DOHH2 (cell line): ENCODE measurements around the gene DHH.

ENCODE experiments used
- H3F3A ChIP-seq: fragments of 200-600 bp; sonication (generic), shearing (Covaris generic); 2 replicates; pipeline ENCODE4 v1.6.0; 2016; ENCODE audit warnings: antibody characterized with exemption, mild to moderate bottlenecking; ENCODE audit not compliant: control insufficient read depth, insufficient read depth
- H3K27ac ChIP-seq: fragments of 200-600 bp; sonication (generic); 2 replicates; pipeline ENCODE4 v1.5.1; 2014; ENCODE audit warnings: low read depth, mild to moderate bottlenecking, low read length, moderate library complexity
- H3K27me3 ChIP-seq: fragments of 200-600 bp; sonication (generic); 2 replicates; pipeline ENCODE4 v1.6.1; 2014; ENCODE audit warnings: mild to moderate bottlenecking, low read length, mixed read lengths; ENCODE audit not compliant: control insufficient read depth
- H3K36me3 ChIP-seq: fragments of 200-600 bp; sonication (generic); 2 replicates; pipeline ENCODE4 v1.6.1; 2014; ENCODE audit warnings: mild to moderate bottlenecking, low read length, moderate library complexity, mixed read lengths; ENCODE audit not compliant: control insufficient read depth
- H3K4me1 ChIP-seq: fragments of 200-600 bp; sonication (generic); 2 replicates; pipeline ENCODE4 v1.6.1; 2014; ENCODE audit warnings: mild to moderate bottlenecking, low read length, mixed read lengths; ENCODE audit not compliant: control insufficient read depth
- H3K4me2 ChIP-seq: fragments of 200-600 bp; sonication (generic); 2 replicates; pipeline ENCODE4 v1.6.0; 2014; ENCODE audit warnings: mild to moderate bottlenecking, low read length, moderate library complexity
- H3K4me3 ChIP-seq: fragments of 200-600 bp; sonication (generic); 2 replicates; pipeline ENCODE4 v1.5.1; 2014; ENCODE audit warnings: mild to moderate bottlenecking, low read length, mixed read lengths
- H3K79me2 ChIP-seq: fragments of 200-600 bp; sonication (generic); 2 replicates; pipeline ENCODE4 v1.6.1; 2014; ENCODE audit warnings: mild to moderate bottlenecking, low read length, mixed read lengths; ENCODE audit not compliant: control insufficient read depth
- H3K9me2 ChIP-seq: fragments of 200-600 bp; sonication (generic); replicated peaks from 2 replicates; pipeline ENCODE4 v1.6.1; 2014; ENCODE audit warnings: mild to moderate bottlenecking, low read length, mixed read lengths; ENCODE audit not compliant: control insufficient read depth
- H3K9me3 ChIP-seq: fragments of 200-600 bp; sonication (generic); 2 replicates; pipeline ENCODE4 v1.6.1; 2014; ENCODE audit warnings: antibody characterized with exemption, low read length, mixed read lengths; ENCODE audit not compliant: control insufficient read depth, insufficient read depth
- H4K20me1 ChIP-seq: fragments of 200-600 bp; sonication (generic); 2 replicates; pipeline ENCODE4 v1.6.0; 2014; ENCODE audit warnings: low read depth, mild to moderate bottlenecking, antibody characterized with exemption, low read length, moderate library complexity; ENCODE audit not compliant: control insufficient read depth, insufficient read depth
- CTCF ChIP-seq: fragments of 200-600 bp; sonication (generic); IDR thresholded peaks from one replicate; pipeline ENCODE4 v1.5.1; 2014; ENCODE audit warnings: antibody characterized with exemption, mild to moderate bottlenecking, low read depth, low read length; ENCODE audit not compliant: poor library complexity, severe bottlenecking
- EZH2phosphoT487 ChIP-seq: fragments of 200-600 bp; sonication (generic); IDR thresholded peaks from 2 replicates; pipeline ENCODE4 v1.6.1; 2017; ENCODE audit warnings: borderline replicate concordance, mild to moderate bottlenecking, antibody characterized with exemption, low read length, moderate library complexity, mixed read lengths

DHH gene

GRCh38 chr12:49133014-49133413 lies 38.4 kb upstream of the DHH start:
- H3F3A ChIP-seq: peaks cover 48% of the 10 kb centered on the region
- H3K4me1 ChIP-seq: peaks cover 27% of the 10 kb centered on the region
- peaks cover 32% of the 10 kb centered on the region for H3K36me3 ChIP-seq
- no peaks in the 10 kb centered on the region for H3K9me2 ChIP-seq
- H3K27ac ChIP-seq: peak overlapping the region; percentile 81
- peaks cover 2% of the 10 kb centered on the region; the same call in 1 of the 2 replicates for H3K27me3 ChIP-seq
- H4K20me1 ChIP-seq: peaks cover 14% of the 10 kb centered on the region
- TF ChIP-seq CTCF (no peak), EZH2phosphoT487 (no peak)
- H3K79me2 ChIP-seq: peaks cover 66% of the 10 kb centered on the region
- H3K9me3 ChIP-seq: no peaks in the 10 kb centered on the region
- peak overlapping the region; percentile 66 for H3K4me2 ChIP-seq
- peak overlapping the region; percentile 73 for H3K4me3 ChIP-seq

- H3K79me2 ChIP-seq: peaks cover 63% of the 10 kb centered on the region
- peaks cover 14% of the 10 kb centered on the region for H4K20me1 ChIP-seq
- H3K4me2 ChIP-seq: peak overlapping the region; percentile 66
- peaks cover 55% of the 10 kb centered on the region for H3F3A ChIP-seq
- peaks cover 40% of the 10 kb centered on the region for H3K36me3 ChIP-seq
- peak overlapping the region; percentile 73 for H3K4me3 ChIP-seq
- no peaks in the 10 kb centered on the region for H3K9me2 ChIP-seq
- peaks cover 36% of the 10 kb centered on the region for H3K4me1 ChIP-seq
- no peak for TF ChIP-seq EZH2phosphoT487
- no peak for TF ChIP-seq CTCF
- H3K27me3 ChIP-seq: peaks cover 2% of the 10 kb centered on the region; the same call in 1 of the 2 replicates
- no peaks in the 10 kb centered on the region for H3K9me3 ChIP-seq
- H3K27ac ChIP-seq: peak overlapping the region; percentile 81
Observed at GRCh38 chr12:49131894-49132461, 37.4 kb upstream of the DHH start.

- H4K20me1 ChIP-seq: peaks cover 14% of the 10 kb centered on the region
- H3K36me3 ChIP-seq: peaks cover 42% of the 10 kb centered on the region
- H3K9me3 ChIP-seq: no peaks in the 10 kb centered on the region
- H3K4me3 ChIP-seq: peak within 1 kb of the TSS; percentile 99
- H3K4me2 ChIP-seq: peak within 1 kb of the TSS; percentile 94
- no peak for TF ChIP-seq CTCF
- no peak for TF ChIP-seq EZH2phosphoT487
- H3K27ac ChIP-seq: peak within 1 kb of the TSS; percentile 100
- H3K4me1 ChIP-seq: peaks cover 37% of the 10 kb centered on the region
- peaks cover 62% of the 10 kb centered on the region for H3K79me2 ChIP-seq
- H3F3A ChIP-seq: peaks cover 60% of the 10 kb centered on the region
- peaks cover 2% of the 10 kb centered on the region; the same call in 1 of the 2 replicates for H3K27me3 ChIP-seq
- no peaks in the 10 kb centered on the region for H3K9me2 ChIP-seq
Observed at GRCh38 chr12:49131051-49131893, 36.7 kb upstream of the DHH start, which contains the start of gene TUBA1B. TSS of gene TUBA1B (minus strand) at chr12:49131395. CDS start at chr12:49131300, 95 bp downstream.
